Activated CD4-positive, alpha-beta T cell treated with anti-CD3 and anti-CD28 coated beads for 36 hours (primary cell): ENCODE data around the gene HIVEP3. TPM values are rescaled to one million over a fixed set of nuclear protein-coding genes. Genes with fewer than 3 reads are reported as not detected.
"Not testable (repeated sequence)": the region's sequence is repeated elsewhere in the genome, so short reads cannot be mapped to it uniquely, and the experiment has no call there.

ENCODE experiments used
- ATAC-seq: fragments of 200-7000 bp; cut with Tn5 transposase; one replicate; pipeline ENCODE4 v1.10.0; 2021; ENCODE audit warnings: mild to moderate bottlenecking, moderate library complexity
- CTCF ChIA-PET: fragments of 350-600 bp; sonication (Branson Sonifier 250); formaldehyde crosslinking; loops from one replicate; lab custom pipeline; 2021; ENCODE audit warnings: antibody characterized with exemption; lab: Charles Lee
- POLR2A ChIA-PET: fragments of 350-600 bp; sonication (Branson Sonifier 250); formaldehyde crosslinking; loops from one replicate; lab custom pipeline; 2021; ENCODE audit warnings: antibody characterized with exemption, inconsistent platforms; lab: Charles Lee
- DNase-seq: peaks from one replicate; pipeline ENCODE4 v3.0.0-alpha.2; 2020
- H3K27ac Mint-ChIP-seq: one replicate; pipeline ENCODE4 v1.8.0; 2021; ENCODE audit warnings: mixed read lengths
- H3K27me3 Mint-ChIP-seq: one replicate; pipeline ENCODE4 v1.8.0; 2021; ENCODE audit warnings: mixed read lengths
- H3K36me3 Mint-ChIP-seq: one replicate; pipeline ENCODE4 v1.8.0; 2021; ENCODE audit warnings: low read depth, mixed read lengths
- H3K4me1 Mint-ChIP-seq: one replicate; pipeline ENCODE4 v1.8.0; 2021; ENCODE audit warnings: mixed read lengths
- H3K4me3 Mint-ChIP-seq: one replicate; pipeline ENCODE4 v1.8.0; 2021; ENCODE audit warnings: mild to moderate bottlenecking, moderate library complexity, mixed read lengths
- H3K9me3 Mint-ChIP-seq: one replicate; pipeline ENCODE4 v1.8.0; 2021; ENCODE audit warnings: low read depth, mixed read lengths
- intact Hi-C, 2 experiments: fragments of 100-400 bp; cut with DNase I in 1 of 2; cut with micrococcal nuclease in 1 of 2; formaldehyde crosslinking; loops; one replicate each; pipeline versions ENCODE4 v1.14.2 to v1.15.1; 2022 to 2024; cut with DNase I, micrococcal nuclease
- total RNA-seq, 2 experiments: library from RNA; stranded (reverse); gene quantifications; one replicate each; pipeline ENCODE4 v1.2.3, GENCODE V29; 2021

The HIVEP3 gene
- total RNA-seq, 2 experiments from 2014 or later, result 29.4 to 39.6 TPM

GRCh38 chr1:41698916-41699860 lies 219.5 kb downstream of the HIVEP3 start:
- ATAC-seq (peak; percentile 68), DNase-seq (peak; percentile 42)
- POLR2A ChIA-PET, result no interaction called here
- no peaks in the 10 kb centered on the region for H3K36me3 Mint-ChIP-seq
- CTCF ChIA-PET, result no interaction called here
- intact Hi-C loops, result no loop called here
- no peak overlapping the region for H3K4me3 Mint-ChIP-seq
- H3K9me3 Mint-ChIP-seq, result no peaks in the 10 kb centered on the region
- H3K27ac Mint-ChIP-seq, result no peak overlapping the region
- H3K27me3 Mint-ChIP-seq, result no peaks in the 10 kb centered on the region
- H3K4me1 Mint-ChIP-seq, result peaks cover 11% of the 10 kb centered on the region

GRCh38 chr1:41696381-41696780 lies 222.3 kb downstream of the HIVEP3 start:
- ChIA-PET POLR2A (no interaction called here), CTCF (interaction anchor here (1.8 kb wide), 1 partner anchor 13 kb away, joined by 4 read pairs; no protein-coding TSS in a partner anchor)
- no peak for DNase-seq
- intact Hi-C loops, result no loop called here
- no peak for ATAC-seq
- Mint-ChIP-seq H3K27me3 (no peaks in the 10 kb centered on the region), H3K36me3 (no peaks in the 10 kb centered on the region), H3K4me3 (no peak overlapping the region), H3K4me1 (peaks cover 13% of the 10 kb centered on the region), H3K27ac (no peak overlapping the region), H3K9me3 (no peaks in the 10 kb centered on the region)

- ChIA-PET POLR2A (interaction anchor here (0.6 kb wide), 1 partner anchor 46 kb away, joined by 3 read pairs; no protein-coding TSS in a partner anchor), CTCF (interaction anchor here (1.8 kb wide), 1 partner anchor 14 kb away, joined by 4 read pairs; no protein-coding TSS in a partner anchor)
- H3K4me1 Mint-ChIP-seq, result peaks cover 16% of the 10 kb centered on the region
- no peaks in the 10 kb centered on the region for H3K27me3 Mint-ChIP-seq
- no peak for DNase-seq
- no peaks in the 10 kb centered on the region for H3K9me3 Mint-ChIP-seq
- no peak overlapping the region for H3K27ac Mint-ChIP-seq
- H3K36me3 Mint-ChIP-seq, result no peaks in the 10 kb centered on the region
- intact Hi-C loops, result no loop called here
- no peak for ATAC-seq
- H3K4me3 Mint-ChIP-seq, result no peak overlapping the region
Observed at GRCh38 chr1:41695118-41695745, 223.5 kb downstream of the HIVEP3 start.

GRCh38 chr1:41691966-41692365 lies 226.8 kb downstream of the HIVEP3 start:
- ATAC-seq, H3K27me3 Mint-ChIP-seq, POLR2A ChIA-PET, H3K4me3 Mint-ChIP-seq, intact Hi-C loops, H3K9me3 Mint-ChIP-seq, DNase-seq, H3K36me3 Mint-ChIP-seq: not testable (repeated sequence)
- peak overlapping the region; percentile 21 for H3K27ac Mint-ChIP-seq
- CTCF ChIA-PET, result interaction anchor here (1.6 kb wide), 1 partner anchor 10 kb away, joined by 3 read pairs; no protein-coding TSS in a partner anchor
- peaks cover 19% of the 10 kb centered on the region for H3K4me1 Mint-ChIP-seq

GRCh38 chr1:41691424-41691823 lies 227.3 kb downstream of the HIVEP3 start:
- Mint-ChIP-seq H3K4me1 (peaks cover 24% of the 10 kb centered on the region), H3K9me3 (no peaks in the 10 kb centered on the region), H3K27me3 (no peaks in the 10 kb centered on the region), H3K36me3 (no peaks in the 10 kb centered on the region), H3K27ac (no peak overlapping the region), H3K4me3 (no peak overlapping the region)
- intact Hi-C loops, result no loop called here
- ChIA-PET POLR2A (no interaction called here), CTCF (no interaction called here)
- ATAC-seq (peak; percentile 75), DNase-seq (no peak)

- Mint-ChIP-seq H3K27ac (no peak overlapping the region), H3K4me3 (no peak overlapping the region), H3K27me3 (no peaks in the 10 kb centered on the region), H3K9me3 (no peaks in the 10 kb centered on the region), H3K36me3 (no peaks in the 10 kb centered on the region), H3K4me1 (peaks cover 31% of the 10 kb centered on the region)
- no peak for ATAC-seq
- ChIA-PET CTCF (interaction anchor here (0.6 kb wide), 1 partner anchor 253 kb away, joined by 3 read pairs; no protein-coding TSS in a partner anchor), POLR2A (no interaction called here)
- intact Hi-C loops, result no loop called here
- no peak for DNase-seq
Observed at GRCh38 chr1:41690331-41690730, 228.4 kb downstream of the HIVEP3 start.

- no peaks in the 10 kb centered on the region for H3K36me3 Mint-ChIP-seq
- H3K4me1 Mint-ChIP-seq, result peaks cover 37% of the 10 kb centered on the region
- ChIA-PET CTCF (interaction anchor here (0.6 kb wide), 1 partner anchor 254 kb away, joined by 3 read pairs; no protein-coding TSS in a partner anchor), POLR2A (no interaction called here)
- DNase-seq (no peak), ATAC-seq (no peak)
- H3K27ac Mint-ChIP-seq, result no peak overlapping the region
- H3K9me3 Mint-ChIP-seq, result no peaks in the 10 kb centered on the region
- no peak overlapping the region for H3K4me3 Mint-ChIP-seq
- no peaks in the 10 kb centered on the region for H3K27me3 Mint-ChIP-seq
- intact Hi-C loops, result no loop called here
Observed at GRCh38 chr1:41689558-41689981, 229.2 kb downstream of the HIVEP3 start.

GRCh38 chr1:41689139-41689538 lies 229.6 kb downstream of the HIVEP3 start:
- CTCF ChIA-PET, result no interaction called here
- POLR2A ChIA-PET, result no interaction called here
- Mint-ChIP-seq H3K4me3 (no peak overlapping the region), H3K9me3 (no peaks in the 10 kb centered on the region), H3K4me1 (peaks cover 41% of the 10 kb centered on the region), H3K27me3 (no peaks in the 10 kb centered on the region), H3K36me3 (no peaks in the 10 kb centered on the region), H3K27ac (no peak overlapping the region)
- DNase-seq, result no peak
- ATAC-seq, result no peak
- intact Hi-C loops, result no loop called here

GRCh38 chr1:41687007-41687406 lies 231.7 kb downstream of the HIVEP3 start:
- ChIA-PET POLR2A (no interaction called here), CTCF (interaction anchor here (0.6 to 0.7 kb wide), 2 partner anchors 23 to 126 kb away, joined by 3 to 4 read pairs; no protein-coding TSS in a partner anchor)
- no peak overlapping the region for H3K4me3 Mint-ChIP-seq
- H3K4me1 Mint-ChIP-seq, result peaks cover 63% of the 10 kb centered on the region
- no peaks in the 10 kb centered on the region for H3K27me3 Mint-ChIP-seq
- ATAC-seq (no peak), DNase-seq (no peak)
- no peak overlapping the region for H3K27ac Mint-ChIP-seq
- H3K36me3 Mint-ChIP-seq, result no peaks in the 10 kb centered on the region
- intact Hi-C loops, result no loop called here
- H3K9me3 Mint-ChIP-seq, result no peaks in the 10 kb centered on the region

- peak overlapping the region; percentile 76 for H3K27ac Mint-ChIP-seq
- DNase-seq (peak; percentile 44), ATAC-seq (peak; percentile 63)
- ChIA-PET CTCF (interaction anchor here (0.7 to 1.3 kb wide), 4 partner anchors 11 to 128 kb away, joined by 3 to 7 read pairs (median 4); no protein-coding TSS in a partner anchor), POLR2A (no interaction called here)
- H3K9me3 Mint-ChIP-seq, result no peaks in the 10 kb centered on the region
- no peaks in the 10 kb centered on the region for H3K27me3 Mint-ChIP-seq
- H3K36me3 Mint-ChIP-seq, result no peaks in the 10 kb centered on the region
- H3K4me1 Mint-ChIP-seq, result peaks cover 59% of the 10 kb centered on the region
- intact Hi-C loops, result no loop called here
- H3K4me3 Mint-ChIP-seq, result no peak overlapping the region
Observed at GRCh38 chr1:41683681-41684500, 234.8 kb downstream of the HIVEP3 start.
